Hematopoietic multipotent progenitor cell treated with erythropoietin and hydrocortisone succinate and interleukin-3 and kit ligand, for 6 days (in vitro differentiated cells): ENCODE measurements around the gene ESPNL.

Experiments used
- DNase-seq: peaks from one replicate; pipeline ENCODE4 v3.0.0-alpha.2; 2015

Gene ESPNL

DNA sequence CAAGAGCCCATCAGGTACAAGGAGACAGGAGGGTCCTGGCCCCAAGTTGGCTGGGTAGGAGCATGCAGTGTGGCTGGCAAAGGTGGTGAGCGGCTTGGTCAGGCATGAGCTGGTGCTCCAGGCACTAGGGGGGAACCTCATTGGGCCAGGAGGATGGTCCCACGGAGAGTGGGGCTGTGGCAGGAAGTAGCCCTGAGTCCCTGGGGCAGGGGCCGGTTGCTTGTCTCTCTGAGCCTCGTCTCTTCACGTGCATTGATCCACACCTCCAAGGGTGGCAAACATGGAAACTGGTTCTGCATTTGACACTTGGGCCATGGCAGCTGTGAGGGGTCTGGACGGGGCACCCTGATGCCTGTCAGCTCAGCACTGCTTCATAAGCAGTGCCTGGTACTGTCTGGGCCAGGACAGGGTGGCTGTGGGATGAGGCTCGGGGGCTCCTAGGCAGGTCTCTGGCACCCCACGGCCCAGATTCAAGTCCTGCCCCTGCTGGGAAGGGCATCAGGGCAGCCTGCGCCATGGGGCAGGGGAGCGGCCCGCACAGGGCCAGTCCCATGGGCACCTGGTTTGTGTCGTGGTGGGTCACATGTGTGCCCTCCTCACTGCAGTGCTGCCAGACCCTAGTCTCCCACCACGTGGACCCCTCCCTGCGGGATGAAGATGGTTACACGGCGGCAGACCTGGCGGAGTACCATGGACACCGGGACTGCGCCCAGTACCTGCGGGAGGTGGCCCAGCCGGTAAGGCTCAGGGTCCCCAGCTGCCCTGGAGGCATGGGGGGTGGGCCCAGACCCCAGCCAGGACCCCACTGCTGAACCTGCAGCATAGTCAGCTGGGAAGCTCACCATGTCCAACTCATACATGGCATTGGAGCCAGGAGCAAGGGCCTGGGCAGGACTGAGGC, 16.4 kb downstream of the ESPNL start:
- DNase-seq: no peak

DNA sequence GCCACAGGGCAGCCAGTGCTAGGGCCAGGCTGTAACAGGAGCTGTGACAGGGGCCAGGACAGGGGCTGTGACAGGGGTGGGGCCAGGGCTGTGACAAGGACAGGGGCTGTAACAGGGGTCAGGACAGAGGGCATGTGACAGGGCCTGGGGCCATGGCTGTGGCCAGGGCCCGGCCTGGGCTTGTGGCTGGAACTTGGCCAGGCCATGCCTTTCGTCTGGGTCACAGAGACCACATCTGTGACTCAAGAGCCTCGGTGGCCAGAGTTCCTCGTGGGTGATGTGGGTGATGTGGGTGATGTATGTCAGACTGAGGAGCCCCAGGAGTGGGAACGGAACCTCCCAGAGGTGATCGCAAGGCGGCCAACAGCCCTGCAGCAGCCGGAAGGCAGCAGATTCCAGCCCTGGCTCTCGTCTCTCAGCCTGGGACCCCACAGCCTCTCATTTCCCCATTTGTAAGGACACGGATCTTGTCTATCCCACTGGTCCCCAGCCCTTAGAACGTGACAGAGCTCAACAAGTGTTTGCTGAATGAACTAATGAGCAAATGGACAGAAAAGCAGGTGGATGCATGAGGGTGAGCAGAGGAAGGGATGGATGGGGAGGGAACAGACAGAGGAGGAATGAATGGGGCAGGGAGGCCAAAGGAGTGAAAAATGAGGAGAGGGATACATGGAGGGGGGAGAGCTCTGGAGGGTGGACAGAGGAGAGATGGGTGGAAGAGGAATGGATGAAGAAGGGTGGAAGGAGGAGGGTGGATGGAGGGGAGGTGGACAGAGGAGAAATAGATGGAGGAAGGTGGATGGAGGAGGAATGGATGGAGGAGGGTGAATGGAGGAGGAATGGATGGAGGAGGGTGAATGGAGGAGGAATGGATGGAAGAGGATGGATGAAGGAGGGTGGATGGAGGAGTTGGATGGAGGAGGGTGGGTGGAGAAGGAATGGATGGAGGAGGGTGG, 17.3 kb downstream of the ESPNL start:
- DNase-seq: no peak

DNA sequence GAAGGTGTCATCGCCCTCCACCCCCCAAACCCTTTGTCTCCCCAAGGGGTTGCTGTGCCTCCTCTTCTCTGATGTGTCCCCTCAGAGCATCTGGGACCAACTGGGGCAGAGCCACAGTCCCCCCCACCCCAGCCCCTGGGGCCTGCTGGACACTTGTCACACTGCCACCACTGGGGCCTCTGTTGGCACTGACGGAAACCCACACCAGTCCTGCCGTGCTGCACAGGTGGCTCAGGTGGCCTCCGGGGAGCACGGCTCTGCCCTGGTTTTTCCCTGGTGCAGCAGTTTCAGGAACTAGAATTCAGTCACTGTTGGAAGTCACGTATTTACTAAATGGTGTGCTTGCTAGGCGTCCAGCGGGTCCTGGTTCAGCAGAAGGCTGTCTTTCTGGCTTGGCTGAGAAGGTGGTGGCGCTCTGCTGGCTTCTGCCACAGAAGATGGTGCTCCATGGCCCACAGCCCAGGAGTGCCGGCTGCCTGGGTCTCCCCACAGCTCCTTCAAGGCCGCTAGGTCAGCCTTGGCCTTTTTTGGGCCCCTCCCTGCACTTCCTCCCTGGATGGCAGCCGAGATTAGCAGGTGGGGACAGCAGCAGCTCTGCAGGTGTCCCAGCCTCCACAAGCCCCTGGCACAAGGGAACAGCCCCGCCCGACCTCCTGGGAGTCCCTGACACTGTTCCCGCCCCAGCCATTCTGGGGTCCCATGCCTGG, 19.8 kb downstream of the ESPNL start:
- no peak for DNase-seq

DNA sequence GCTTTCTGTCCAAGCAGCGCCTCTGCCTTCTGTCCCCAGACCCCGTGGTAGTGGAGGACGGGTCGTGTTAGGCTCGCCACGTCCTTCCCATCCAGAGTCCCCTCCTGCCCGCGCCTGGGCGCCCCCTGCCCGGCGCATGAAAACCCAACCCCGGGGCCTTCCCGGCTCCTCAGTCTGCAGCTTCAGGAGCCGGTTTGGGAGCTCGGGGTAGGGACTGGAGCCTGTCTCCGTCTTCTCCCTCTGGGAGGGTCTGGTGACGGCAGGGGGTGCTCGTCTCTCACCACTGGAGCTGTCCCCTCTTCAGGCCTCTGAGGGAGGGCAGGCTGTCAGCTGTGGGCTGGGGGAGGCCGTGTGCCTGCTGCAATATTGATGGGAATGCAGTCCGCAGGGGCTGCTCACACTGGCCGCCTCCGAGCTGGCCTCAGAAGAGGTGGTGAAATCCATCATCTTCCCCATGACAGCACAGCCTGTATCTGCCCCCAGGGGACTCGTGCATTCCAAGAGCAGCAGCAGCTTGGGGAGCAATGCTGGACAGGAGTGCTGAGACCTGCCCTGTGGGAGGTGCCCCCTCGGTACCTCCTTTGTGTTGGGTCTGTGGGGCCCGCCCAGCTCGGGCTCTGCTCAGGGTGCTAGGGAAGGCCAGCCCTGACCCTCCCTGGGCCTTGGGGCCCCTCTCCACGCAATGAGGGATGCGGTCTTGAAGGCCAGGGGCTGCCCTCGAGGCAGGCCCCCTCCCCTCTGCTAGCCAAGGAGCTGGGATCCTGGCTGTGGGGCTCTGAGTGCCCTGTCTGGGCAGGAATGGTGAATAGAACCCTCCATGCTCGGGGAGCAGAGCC, 20.5 kb downstream of the ESPNL start:
- no peak for DNase-seq

DNA sequence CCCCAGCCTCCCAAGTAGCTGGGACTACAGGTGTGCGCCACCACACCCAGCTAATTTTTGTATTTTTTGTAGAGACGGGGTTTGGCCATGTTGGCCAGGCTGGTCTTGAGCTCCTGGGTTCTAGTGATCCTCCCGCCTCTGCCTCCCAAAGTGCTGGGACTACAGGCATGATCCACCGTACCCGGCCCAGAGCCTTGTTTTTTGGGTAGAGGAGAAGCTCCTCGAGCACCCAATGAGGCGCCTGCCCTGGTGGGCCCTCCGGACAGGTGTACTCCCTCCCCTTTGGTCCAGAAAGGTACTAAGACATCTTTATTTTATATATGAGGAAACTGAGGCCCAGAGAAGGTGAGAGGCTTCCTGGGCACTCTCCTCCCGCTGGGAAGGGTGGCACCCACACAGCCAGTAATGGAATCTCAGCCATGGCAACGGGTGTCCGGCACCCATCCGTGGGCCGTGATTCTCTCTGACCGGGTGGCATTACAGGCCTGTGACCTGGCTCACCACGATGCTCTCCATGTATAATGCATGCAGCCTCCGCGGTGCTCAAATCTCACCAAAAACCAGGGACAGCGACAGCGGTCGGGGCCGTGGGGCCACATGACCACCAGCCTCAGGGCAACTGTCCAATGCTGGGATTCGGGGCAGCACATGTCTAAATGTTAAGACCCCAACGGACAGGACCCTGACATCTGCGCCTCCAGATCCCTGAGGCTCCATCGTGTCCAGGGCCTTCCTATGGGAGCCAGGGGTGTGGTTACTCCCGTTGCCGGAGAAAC, 21.6 kb downstream of the ESPNL start:
- DNase-seq: no peak

DNA sequence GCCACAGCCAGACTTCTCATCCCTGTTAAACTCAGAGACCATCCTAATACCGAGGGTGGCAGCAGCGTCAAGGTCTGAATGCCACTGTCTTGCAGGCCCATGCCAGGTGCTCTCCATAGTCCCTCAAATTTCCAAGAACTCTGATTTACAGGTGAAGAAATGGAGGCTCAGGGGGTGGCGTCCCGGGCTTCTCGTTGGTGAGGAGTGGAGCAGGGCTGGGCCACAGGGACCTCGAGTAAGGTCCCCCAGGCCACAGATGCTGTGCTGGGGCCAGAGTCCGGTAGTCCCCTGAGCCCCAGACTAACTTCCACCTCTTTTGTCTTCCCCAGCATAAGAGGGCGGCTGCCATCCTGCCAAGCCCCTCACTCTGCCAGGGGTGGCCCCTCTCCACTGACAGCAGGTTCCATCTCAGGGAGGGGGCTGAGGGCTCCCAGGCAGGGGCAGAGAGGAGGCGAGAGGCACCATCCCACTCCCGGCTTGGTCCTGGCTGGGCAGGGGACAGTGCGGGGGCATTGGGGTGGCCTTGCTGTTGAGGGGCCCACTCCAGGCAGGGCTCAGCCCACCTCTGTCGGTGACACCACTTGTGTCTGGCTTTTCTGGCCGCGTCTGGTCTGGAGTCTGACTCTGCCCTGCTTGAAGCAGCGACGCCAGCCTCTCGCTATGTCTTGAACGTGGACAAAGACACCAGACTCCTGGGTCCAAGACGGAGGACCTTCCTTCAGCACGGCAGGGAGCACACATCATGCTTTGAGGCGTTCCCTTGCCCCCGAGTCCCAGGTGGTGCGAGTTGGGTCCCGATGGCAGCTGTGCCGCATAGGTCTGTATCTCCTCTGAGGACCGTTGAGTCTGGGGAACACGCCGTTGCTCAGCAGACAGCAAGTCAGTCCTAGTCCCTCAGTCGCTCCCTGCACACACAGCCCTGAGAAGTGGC, 22.4 kb downstream of the ESPNL start:
- no peak for DNase-seq

DNA sequence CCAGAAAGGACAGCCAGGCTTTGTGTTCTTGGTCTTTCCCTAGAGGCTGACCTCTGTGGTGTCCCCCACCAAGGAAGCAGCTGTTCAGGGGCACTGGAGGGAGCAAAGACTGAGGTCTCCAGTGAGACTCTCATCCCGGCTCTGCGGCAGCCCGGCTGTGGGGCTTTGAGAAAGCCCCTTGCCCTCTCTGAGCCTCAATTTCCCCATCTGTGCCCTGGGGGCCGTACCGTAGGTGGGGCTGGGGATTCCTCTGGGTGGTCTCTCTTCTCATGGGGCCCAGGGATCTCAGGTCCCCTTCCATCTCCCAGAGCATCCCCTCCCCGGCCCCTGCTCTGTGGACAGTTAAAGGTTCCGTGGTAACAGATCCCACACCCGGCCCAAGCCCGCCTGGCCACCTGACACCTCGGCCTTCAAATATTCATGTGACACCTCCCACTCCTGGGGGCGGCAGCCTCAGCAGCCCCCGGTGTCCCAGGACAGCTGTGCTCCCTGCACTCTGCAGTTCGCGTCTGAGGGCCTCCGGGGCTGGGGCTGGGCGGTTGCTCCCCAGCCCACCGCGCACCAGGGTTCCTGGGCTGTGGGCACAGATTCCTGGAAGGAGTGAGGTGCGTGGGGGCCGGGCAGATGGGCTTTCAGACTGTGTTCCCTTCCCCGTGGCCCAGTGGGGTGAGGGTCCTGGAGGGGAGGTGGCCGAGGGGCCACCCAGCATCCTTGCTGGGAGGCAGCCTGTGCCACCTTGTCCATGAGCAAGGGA, 23.3 kb downstream of the ESPNL start:
- DNase-seq: no peak

DNA sequence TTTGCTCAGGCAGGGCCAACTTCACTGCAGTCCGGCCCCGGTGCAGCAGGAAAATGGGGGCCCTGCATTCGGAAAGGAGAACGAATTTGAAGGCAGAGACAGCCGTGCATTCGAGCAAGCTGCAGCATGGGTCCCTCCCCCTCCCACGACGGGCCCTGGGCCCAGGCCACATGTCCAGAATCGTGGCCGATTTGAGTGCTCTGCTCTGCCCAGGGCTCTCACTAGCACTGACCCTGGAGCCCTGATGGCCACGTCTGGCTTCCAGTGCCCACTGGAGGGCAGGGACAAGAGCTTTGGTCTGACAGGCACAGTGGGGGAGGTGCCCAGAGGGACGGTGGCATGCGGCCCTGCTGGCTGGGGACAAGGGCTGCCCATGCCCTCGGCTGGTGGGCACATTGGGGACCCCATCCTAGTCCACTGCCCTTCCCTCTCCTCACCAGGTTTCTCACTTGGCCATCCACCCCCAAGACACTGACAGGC, 23.9 kb downstream of the ESPNL start:
- no peak for DNase-seq

DNA sequence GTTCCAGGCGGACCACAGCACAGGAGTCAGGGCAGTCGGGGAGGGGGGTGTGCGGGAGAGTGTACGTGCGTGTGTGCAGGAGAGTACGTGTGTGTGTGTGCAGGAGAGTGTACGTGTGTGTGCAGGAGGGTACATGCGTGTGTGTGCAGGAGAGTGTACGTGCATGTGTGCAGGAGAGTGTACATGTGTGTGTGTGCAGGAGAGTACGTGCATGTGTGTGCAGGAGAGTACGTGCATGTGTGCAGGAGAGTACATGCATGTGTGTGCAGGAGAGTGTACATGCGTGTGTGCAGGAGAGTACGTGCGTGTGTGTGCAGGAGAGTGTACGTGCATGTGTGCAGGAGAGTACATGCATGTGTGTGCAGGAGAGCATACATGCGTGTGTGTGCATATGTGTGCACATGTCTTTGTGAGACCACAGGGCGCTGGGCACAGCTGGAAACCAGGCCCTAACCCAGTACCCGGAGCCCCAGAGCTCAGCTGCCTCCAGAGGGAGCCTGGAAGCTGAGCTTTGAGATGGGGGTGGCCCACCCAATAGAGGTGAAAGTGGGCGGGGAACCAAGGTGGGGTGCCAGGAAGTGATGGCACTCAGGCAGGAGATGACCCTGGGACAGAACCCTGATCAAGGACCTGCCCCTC, 24.5 kb downstream of the ESPNL start:
- DNase-seq: no peak

DNA sequence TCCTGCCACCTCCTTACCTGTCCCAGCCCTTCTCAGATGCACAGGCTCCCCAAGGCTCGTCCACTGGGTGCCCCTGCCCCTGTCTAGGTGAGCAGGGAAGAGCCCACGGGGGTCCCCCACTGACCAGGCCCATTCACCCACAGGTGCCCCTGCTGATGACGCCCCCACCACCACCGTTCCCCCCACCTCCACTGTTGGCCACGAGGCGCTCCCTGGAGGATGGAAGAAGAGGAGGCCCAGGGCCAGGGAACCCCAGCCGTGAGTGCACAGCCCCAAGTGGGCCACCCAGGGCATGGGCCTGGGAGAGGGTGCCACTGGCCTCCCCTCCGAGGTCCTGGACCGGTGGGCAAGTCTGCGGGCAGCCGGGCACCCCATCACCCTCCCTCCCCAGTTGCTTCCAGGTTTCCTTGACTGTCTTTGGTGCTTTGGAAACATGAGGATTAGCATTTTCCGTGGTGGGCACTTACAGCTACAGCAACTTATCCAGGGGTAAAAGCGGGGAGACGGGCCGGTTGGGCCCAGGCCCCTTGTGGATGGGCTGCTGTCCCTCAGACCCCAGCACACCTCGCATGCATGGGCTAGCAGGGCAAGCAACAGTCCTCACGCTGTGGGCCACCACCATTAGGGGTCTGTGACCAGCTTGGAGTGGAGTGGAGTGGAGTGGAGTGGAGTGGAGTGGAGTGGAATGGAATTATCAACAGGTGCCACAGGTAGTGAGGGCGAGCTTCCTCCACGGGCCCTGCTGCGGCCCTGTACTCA, 25.2 kb downstream of the ESPNL start:
- no peak for DNase-seq

DNA sequence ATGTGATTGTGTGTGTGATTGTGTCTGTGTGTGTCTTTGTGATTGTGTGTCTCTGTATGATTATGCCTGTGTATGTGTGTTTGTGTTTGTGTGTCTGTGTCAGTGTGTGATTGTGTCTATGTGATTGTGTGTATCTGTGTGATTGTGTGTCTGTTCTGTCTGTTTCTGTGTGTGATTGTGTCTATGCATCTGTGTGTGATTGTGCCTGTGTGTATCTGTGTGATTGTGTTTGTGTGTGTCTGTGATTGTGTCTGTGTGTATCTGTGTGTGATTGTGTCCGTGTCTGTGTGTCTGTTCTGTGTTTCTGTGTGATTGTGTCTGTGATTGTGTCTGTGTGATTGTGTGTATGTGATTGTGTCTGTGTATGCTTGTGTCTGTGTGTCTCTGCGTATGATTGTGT, 26.2 kb downstream of the ESPNL start:
- no peak for DNase-seq

DNA sequence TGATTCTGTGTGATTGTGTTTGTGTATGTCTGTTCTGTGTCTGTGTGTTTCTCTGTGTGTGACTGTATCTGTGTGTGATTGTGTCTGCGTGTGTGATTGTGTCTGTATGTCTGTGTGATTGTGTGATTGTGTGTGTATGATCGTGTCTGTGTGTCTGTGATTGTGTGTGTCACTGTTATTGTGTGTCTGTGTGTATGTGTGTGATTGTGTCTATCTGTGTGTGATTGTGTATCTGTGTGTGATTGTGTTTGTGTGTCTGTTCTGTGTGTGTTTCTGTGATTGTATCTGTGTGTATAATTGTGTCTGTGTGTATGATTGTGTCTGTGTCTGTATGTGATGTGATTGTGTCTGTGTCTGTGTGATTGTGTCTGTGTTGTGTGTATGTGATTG, 26.6 kb downstream of the ESPNL start:
- no peak for DNase-seq

DNA sequence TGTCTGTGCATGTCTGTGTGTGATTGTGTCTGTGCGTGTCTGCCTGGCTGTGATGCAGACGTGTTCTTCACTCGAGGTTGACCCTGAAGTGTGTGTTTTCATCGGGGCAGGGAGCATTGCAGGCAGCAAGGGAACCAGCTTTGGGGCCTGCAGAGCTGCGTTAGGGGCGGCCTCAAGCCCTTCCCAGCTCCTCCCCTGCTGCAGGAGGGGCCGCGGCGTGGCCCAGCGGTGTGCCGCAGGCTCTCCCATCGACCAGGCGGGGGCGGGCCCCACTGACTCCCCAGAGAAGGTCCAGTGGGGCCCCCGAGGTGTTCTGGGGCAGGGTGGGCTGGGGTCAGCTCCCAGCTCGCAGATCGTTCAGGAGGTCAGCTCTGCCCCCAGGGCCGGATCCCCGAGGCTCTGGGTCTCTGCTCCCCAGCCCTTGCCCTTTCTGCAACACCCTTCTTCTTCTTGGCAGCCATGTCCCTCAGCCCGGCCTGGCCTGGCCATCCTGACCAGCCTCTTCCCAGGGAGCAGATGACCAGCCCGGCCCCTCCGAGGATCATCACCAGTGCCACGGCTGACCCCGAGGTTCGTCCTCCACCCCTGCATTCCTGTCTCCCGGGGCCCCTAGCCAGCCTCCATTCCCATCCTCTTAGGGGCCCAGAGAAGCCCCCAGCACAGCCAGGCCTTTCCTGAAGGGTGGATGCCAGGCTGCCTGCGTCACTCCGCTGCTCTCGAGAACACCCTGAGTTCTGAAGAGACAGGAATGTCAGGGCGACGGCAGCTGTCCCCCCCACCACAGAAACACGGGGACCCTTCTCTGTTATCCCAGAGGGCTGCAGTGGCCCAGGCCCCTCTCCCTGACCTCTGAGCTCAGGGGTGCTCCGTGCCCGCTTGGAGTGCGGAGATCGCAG, 27.3 kb downstream of the ESPNL start:
- peak; percentile 57 for DNase-seq

DNA sequence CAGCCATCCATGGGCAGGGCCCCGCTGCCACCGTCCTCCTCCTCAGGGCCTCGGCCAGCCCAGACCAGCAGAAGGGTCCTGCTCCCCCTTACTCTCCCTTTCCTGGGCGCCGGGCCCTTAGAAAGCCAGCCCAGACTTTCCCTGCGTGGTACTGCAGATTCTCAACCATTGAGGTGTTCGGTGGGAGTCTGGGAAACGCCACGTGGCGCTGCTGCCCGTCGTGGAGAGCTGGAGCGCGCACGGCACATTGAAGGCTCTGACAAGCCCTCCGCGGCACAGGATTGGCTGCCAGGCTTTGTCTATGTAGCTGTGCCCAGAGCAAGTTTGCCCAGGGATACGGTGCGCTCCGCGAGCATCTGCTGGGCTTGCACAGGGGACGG, 27.9 kb downstream of the ESPNL start:
- DNase-seq: no peak

DNA sequence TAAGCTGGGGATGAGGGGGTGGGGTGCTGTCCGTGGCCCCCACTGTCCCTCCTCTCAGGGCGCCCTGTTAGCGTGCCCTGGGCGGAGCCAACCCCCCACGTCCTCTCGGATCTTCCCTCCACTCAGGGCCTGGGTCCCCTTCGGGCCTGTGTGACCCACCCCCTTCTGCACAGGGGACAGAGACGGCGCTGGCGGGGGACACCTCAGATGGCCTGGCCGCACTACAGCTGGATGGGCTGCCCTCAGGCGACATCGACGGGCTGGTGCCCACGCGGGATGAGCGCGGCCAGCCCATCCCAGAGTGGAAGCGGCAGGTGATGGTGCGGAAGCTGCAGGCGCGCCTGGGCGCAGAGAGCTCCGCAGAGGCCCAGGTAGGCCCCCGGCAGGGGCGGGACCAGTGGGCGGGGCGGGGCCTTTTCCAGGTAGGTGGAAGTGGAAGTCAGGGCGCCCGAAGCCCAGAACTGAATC, 28.4 kb downstream of the ESPNL start:
- DNase-seq: no peak

DNA sequence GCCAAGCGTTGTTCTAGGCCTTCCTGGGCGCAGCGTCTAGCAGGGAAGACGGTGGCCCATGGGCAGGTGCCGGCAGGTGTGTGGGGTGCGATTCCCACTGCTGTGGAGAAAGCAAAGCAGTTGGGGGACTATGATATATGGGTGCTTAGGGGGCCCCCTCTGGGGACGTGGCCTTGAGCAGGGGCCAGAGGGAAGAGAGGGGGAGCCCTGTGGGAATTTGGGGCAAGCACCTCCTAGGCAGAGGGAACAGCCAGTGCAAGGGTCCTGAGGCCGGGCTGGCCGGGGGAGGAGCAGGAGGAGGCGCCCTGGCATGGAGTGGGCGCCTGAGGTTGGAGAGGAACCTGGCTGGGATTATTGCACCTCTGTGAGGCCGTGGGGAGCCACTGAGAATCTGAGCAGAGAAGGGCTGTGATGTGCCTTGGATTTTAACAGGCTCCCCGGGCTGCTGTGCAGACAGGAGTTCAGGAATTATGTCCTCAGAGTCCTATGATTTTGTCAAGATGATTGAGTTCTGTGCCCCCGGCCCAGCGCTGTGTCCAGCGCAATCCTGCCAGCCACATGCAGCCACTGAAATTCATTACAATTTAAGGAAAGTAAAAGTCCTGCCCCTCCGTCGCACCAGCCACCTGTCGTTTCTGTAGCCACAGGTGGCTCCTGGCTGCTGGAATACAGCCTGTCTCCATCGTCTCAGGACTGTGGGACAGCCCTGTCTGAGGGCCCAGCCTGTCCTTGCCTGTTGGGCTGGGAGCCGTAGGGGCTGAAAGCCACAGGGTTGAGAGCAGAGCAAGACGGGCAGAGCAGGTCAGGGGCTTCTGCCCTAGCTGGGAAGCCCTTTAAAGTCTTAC, 29.2 kb downstream of the ESPNL start:
- DNase-seq: no peak
